Ishikawa (cell line): ENCODE data around the gene TBC1D20.

Source experiments
- CREB1 ChIP-seq: IDR thresholded peaks from 2 replicates; pipeline ENCODE4 v1.6.1; 2012; ENCODE audit warnings: low read depth
- EGR1 ChIP-seq: IDR thresholded peaks from 2 replicates; pipeline ENCODE4 v1.6.1; 2012
- EP300 ChIP-seq: IDR thresholded peaks from 2 replicates; pipeline ENCODE4 v1.6.1; 2012; ENCODE audit warnings: borderline replicate concordance
- FOXM1 ChIP-seq: IDR thresholded peaks from 2 replicates; pipeline ENCODE4 v1.6.1; 2012; ENCODE audit warnings: low read depth, borderline replicate concordance
- NFIC ChIP-seq: IDR thresholded peaks from 2 replicates; pipeline ENCODE4 v1.6.1; 2012
- RAD21 ChIP-seq: IDR thresholded peaks from 2 replicates; pipeline ENCODE4 v1.6.1; 2012; ENCODE audit warnings: low read depth
- REST ChIP-seq: IDR thresholded peaks from 2 replicates; pipeline ENCODE4 v1.6.1; 2012; ENCODE audit warnings: low read depth, mild to moderate bottlenecking
- TAF1 ChIP-seq: IDR thresholded peaks from 2 replicates; pipeline ENCODE4 v1.6.1; 2012; ENCODE audit warnings: low read depth, mild to moderate bottlenecking
- TCF12 ChIP-seq: IDR thresholded peaks from 2 replicates; pipeline ENCODE4 v1.6.1; 2012; ENCODE audit warnings: low read depth
- TEAD4 ChIP-seq: IDR thresholded peaks from 2 replicates; pipeline ENCODE4 v1.6.1; 2012
- USF1 ChIP-seq: IDR thresholded peaks from 2 replicates; pipeline ENCODE4 v1.6.1; 2012
- YY1 ChIP-seq: IDR thresholded peaks from 2 replicates; pipeline ENCODE4 v1.6.1; 2012; ENCODE audit warnings: low read depth
- TF ChIP-seq, protein P1 (sequence below): IDR thresholded peaks from 2 replicates; pipeline ENCODE4 v1.6.1; 2012

GRCh38 chr20:408843-409696, 53.3 kb downstream of the TBC1D20 start:
- TF ChIP-seq RAD21 = no peak
- no peak for TF ChIP-seq EP300
- TF ChIP-seq EGR1 = no peak
- TF ChIP-seq REST = no peak
- no peak for TF ChIP-seq CREB1
- no peak for TF ChIP-seq FOXM1
- TF ChIP-seq TAF1 = no peak
- TF ChIP-seq NFIC = no peak
- no peak for TF ChIP-seq USF1
- TF ChIP-seq, protein P1, sequence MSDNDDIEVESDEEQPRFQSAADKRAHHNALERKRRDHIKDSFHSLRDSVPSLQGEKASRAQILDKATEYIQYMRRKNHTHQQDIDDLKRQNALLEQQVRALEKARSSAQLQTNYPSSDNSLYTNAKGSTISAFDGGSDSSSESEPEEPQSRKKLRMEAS = no peak
- no peak for TF ChIP-seq YY1
- no peak for TF ChIP-seq TCF12
- TF ChIP-seq TEAD4 = no peak
